Mucosa of descending colon (tissue), 3 donors: ENCODE measurements around the gene FALEC. TPM values are rescaled to one million over a fixed set of nuclear protein-coding genes. Genes with fewer than 3 reads are reported as not detected.

Source experiments
- ATAC-seq: fragments of 200-7000 bp; cut with Tn5 transposase; one replicate; pipeline ENCODE4 v1.9.1; 2020; ENCODE audit warnings: mild to moderate bottlenecking, moderate library complexity
- DNase-seq, 3 donors: peaks; one replicate each; pipeline ENCODE4 v3.0.0-alpha.2; 2020
- H3K36me3 ChIP-seq: fragments of 200-600 bp; one replicate; pipeline ENCODE4 v1.8.0; 2021; ENCODE audit warnings: low read depth, mild to moderate bottlenecking
- H3K4me1 ChIP-seq: fragments of 200-600 bp; one replicate; pipeline ENCODE4 v1.8.0; 2021; ENCODE audit warnings: low read depth, mild to moderate bottlenecking
- H3K4me3 ChIP-seq: fragments of 200-600 bp; one replicate; pipeline ENCODE4 v1.8.0; 2021; ENCODE audit warnings: mild to moderate bottlenecking
- H3K9me3 ChIP-seq: fragments of 200-600 bp; one replicate; pipeline ENCODE4 v1.8.0; 2021; ENCODE audit warnings: mild to moderate bottlenecking
- CTCF ChIP-seq: fragments of 200-600 bp; IDR thresholded peaks from one replicate; pipeline ENCODE4 v1.8.0; 2022; ENCODE audit warnings: antibody characterized with exemption, mild to moderate bottlenecking
- intact Hi-C, 2 donors: fragments of 100-400 bp; cut with DNase I in 1 of 2; cut with micrococcal nuclease in 1 of 2; formaldehyde crosslinking; loops; one replicate each; pipeline versions ENCODE4 v1.11.0 to v1.11.1; 2022; cut with DNase I, micrococcal nuclease
- total RNA-seq, 3 donors: library from RNA; stranded (reverse); fragmentation: NEBNext Ultra II Directional in 2 of 3; extraction: Animal tissue kit (Norgen Biotek cat#: 25700) in 2 of 3; gene quantifications; one replicate each; pipeline versions ENCODE4 v1.2.1 to v1.2.4, GENCODE V29; 2021 to 2023
- donor health status: DM: no; HTN: no; CAD: no; lungs with moderate emphysema.
- donor health status: DM: no; HTN: no; CAD: no.
- donor health status: DM: no; HTN: yes; CAD: no.

Gene FALEC
- total RNA-seq, 3 donors from 2014 or later, result not detected

- Histone ChIP-seq H3K4me1 (peaks cover 20% of the 10 kb centered on the region), H3K4me3 (no peak overlapping the region), H3K9me3 (no peaks in the 10 kb centered on the region), H3K36me3 (no peaks in the 10 kb centered on the region)
- no peak for TF ChIP-seq CTCF
- intact Hi-C loops, result no loop called here
- ATAC-seq, result peak; percentile 71
- peak in 1 of 3 donors; percentile 56 for DNase-seq
Observed at GRCh38 chr1:150529017-150529416, 13.5 kb downstream of the FALEC start.

GRCh38 chr1:150530491-150531159 lies 15.1 kb downstream of the FALEC start:
- H3K4me1 ChIP-seq, result peaks cover 22% of the 10 kb centered on the region
- ATAC-seq, result no peak
- H3K36me3 ChIP-seq, result no peaks in the 10 kb centered on the region
- TF ChIP-seq CTCF, result no peak
- DNase-seq, result no peak
- H3K4me3 ChIP-seq, result no peak overlapping the region
- intact Hi-C loops, result no loop called here
- H3K9me3 ChIP-seq, result no peaks in the 10 kb centered on the region

- Histone ChIP-seq H3K4me1 (peaks cover 22% of the 10 kb centered on the region), H3K4me3 (no peak overlapping the region), H3K36me3 (no peaks in the 10 kb centered on the region), H3K9me3 (no peaks in the 10 kb centered on the region)
- no peak for DNase-seq
- intact Hi-C loops, result no loop called here
- no peak for TF ChIP-seq CTCF
- no peak for ATAC-seq
Observed at GRCh38 chr1:150532860-150533259, 17.3 kb downstream of the FALEC start.

- no peaks in the 10 kb centered on the region for H3K9me3 ChIP-seq
- TF ChIP-seq CTCF, result no peak
- intact Hi-C loops, result no loop called here
- DNase-seq (peak in 1 of 3 donors; percentile 32), ATAC-seq (no peak)
- no peak overlapping the region for H3K4me3 ChIP-seq
- H3K4me1 ChIP-seq, result peaks cover 18% of the 10 kb centered on the region
- H3K36me3 ChIP-seq, result no peaks in the 10 kb centered on the region
Observed at GRCh38 chr1:150534002-150534401, 18.4 kb downstream of the FALEC start.

GRCh38 chr1:150535511-150536287 lies 20.1 kb downstream of the FALEC start:
- DNase-seq, result peak in 1 of 3 donors; percentile 14
- Histone ChIP-seq H3K4me3 (no peak overlapping the region), H3K4me1 (peaks cover 15% of the 10 kb centered on the region), H3K36me3 (no peaks in the 10 kb centered on the region), H3K9me3 (no peaks in the 10 kb centered on the region)
- no peak for TF ChIP-seq CTCF
- no peak for ATAC-seq
- intact Hi-C loops, result no loop called here
